Loucy (cell line): Measurements from ENCODE around the gene ARHGAP4.

Experiments used
- H2AFZ ChIP-seq: fragments of 200-600 bp; sonication (generic); 2 replicates; pipeline ENCODE4 v1.6.0; 2016; ENCODE audit warnings: antibody characterized with exemption, mild to moderate bottlenecking, low read length, moderate library complexity
- H3F3A ChIP-seq: fragments of 200-600 bp; 2 replicates; pipeline ENCODE4 v1.6.0; 2016; ENCODE audit warnings: antibody characterized with exemption, low read depth, mild to moderate bottlenecking
- H3K27me3 ChIP-seq: fragments of 200-600 bp; sonication (generic); 2 replicates; pipeline ENCODE4 v1.6.1; 2014; ENCODE audit warnings: low read length, mild to moderate bottlenecking; ENCODE audit not compliant: insufficient read depth, poor library complexity, severe bottlenecking
- H3K36me3 ChIP-seq: fragments of 200-600 bp; sonication (generic); 2 replicates; pipeline ENCODE4 v1.6.1; 2016; ENCODE audit warnings: low read length; ENCODE audit not compliant: insufficient read depth
- H3K4me1 ChIP-seq: fragments of 200-600 bp; sonication (generic); 2 replicates; pipeline ENCODE4 v1.5.1; 2014; ENCODE audit warnings: low read length, mild to moderate bottlenecking; ENCODE audit not compliant: insufficient read depth, poor library complexity, severe bottlenecking
- H3K4me2 ChIP-seq: fragments of 200-600 bp; sonication (generic); 2 replicates; pipeline ENCODE4 v1.6.0; 2014; ENCODE audit warnings: antibody characterized with exemption, low read length, low read depth, mild to moderate bottlenecking; ENCODE audit not compliant: poor library complexity, severe bottlenecking
- H3K4me3 ChIP-seq: fragments of 200-600 bp; sonication (generic); 2 replicates; pipeline ENCODE4 v1.5.1; 2014; ENCODE audit warnings: low read length, mild to moderate bottlenecking, mixed read lengths; ENCODE audit not compliant: poor library complexity, severe bottlenecking
- H3K79me2 ChIP-seq: fragments of 200-600 bp; sonication (generic); 2 replicates; pipeline ENCODE4 v1.6.1; 2014; ENCODE audit warnings: low read length; ENCODE audit not compliant: insufficient read depth
- H3K9ac ChIP-seq: fragments of 200-600 bp; sonication (generic); 2 replicates; pipeline ENCODE4 v1.6.0; 2014; ENCODE audit warnings: mild to moderate bottlenecking, low read depth, low read length, moderate library complexity; ENCODE audit not compliant: poor library complexity, severe bottlenecking
- H3K9me2 ChIP-seq: fragments of 200-600 bp; sonication (generic); replicated peaks from 2 replicates; pipeline ENCODE4 v1.6.1; 2016; ENCODE audit warnings: low read depth, low read length, mixed read lengths
- H3K9me3 ChIP-seq: fragments of 200-600 bp; sonication (generic); 2 replicates; pipeline ENCODE4 v1.6.1; 2014; ENCODE audit warnings: mild to moderate bottlenecking, antibody characterized with exemption, low read length, low read depth; ENCODE audit not compliant: insufficient read depth
- H4K20me1 ChIP-seq: fragments of 200-600 bp; sonication (generic); 2 replicates; pipeline ENCODE4 v1.6.0; 2014; ENCODE audit warnings: antibody characterized with exemption, low read length, mild to moderate bottlenecking; ENCODE audit not compliant: insufficient read depth, poor library complexity, severe bottlenecking
- EZH2phosphoT487 ChIP-seq: fragments of 200-600 bp; IDR thresholded peaks from 2 replicates; pipeline ENCODE4 v1.6.1; 2018; ENCODE audit warnings: antibody characterized with exemption, mild to moderate bottlenecking, moderate library complexity, borderline replicate concordance
- TF ChIP-seq, protein P1 (sequence below): fragments of 200-600 bp; sonication (generic); conservative IDR thresholded peaks from 2 replicates; pipeline ENCODE4 v1.5.1; 2014; ENCODE audit warnings: mild to moderate bottlenecking, antibody characterized with exemption, low read length

ARHGAP4 gene

GRCh38 chrX:153959649-153960048 is 33.6 kb upstream of the ARHGAP4 start:
- Histone ChIP-seq H2AFZ (no peak overlapping the region), H3K4me1 (no peaks in the 10 kb centered on the region), H3K27me3 (no peaks in the 10 kb centered on the region), H3K9me2 (no peaks in the 10 kb centered on the region), H4K20me1 (peaks cover 21% of the 10 kb centered on the region), H3K4me2 (no peak overlapping the region), H3F3A (no peaks in the 10 kb centered on the region), H3K9ac (no peak overlapping the region), H3K4me3 (no peak overlapping the region), H3K9me3 (no peaks in the 10 kb centered on the region), H3K79me2 (peaks cover 38% of the 10 kb centered on the region), H3K36me3 (peaks cover 100% of the 10 kb centered on the region; the same call in 1 of the 2 replicates)
- no peak for TF ChIP-seq EZH2phosphoT487
- TF ChIP-seq, protein P1, sequence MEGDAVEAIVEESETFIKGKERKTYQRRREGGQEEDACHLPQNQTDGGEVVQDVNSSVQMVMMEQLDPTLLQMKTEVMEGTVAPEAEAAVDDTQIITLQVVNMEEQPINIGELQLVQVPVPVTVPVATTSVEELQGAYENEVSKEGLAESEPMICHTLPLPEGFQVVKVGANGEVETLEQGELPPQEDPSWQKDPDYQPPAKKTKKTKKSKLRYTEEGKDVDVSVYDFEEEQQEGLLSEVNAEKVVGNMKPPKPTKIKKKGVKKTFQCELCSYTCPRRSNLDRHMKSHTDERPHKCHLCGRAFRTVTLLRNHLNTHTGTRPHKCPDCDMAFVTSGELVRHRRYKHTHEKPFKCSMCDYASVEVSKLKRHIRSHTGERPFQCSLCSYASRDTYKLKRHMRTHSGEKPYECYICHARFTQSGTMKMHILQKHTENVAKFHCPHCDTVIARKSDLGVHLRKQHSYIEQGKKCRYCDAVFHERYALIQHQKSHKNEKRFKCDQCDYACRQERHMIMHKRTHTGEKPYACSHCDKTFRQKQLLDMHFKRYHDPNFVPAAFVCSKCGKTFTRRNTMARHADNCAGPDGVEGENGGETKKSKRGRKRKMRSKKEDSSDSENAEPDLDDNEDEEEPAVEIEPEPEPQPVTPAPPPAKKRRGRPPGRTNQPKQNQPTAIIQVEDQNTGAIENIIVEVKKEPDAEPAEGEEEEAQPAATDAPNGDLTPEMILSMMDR: no peak

DNA sequence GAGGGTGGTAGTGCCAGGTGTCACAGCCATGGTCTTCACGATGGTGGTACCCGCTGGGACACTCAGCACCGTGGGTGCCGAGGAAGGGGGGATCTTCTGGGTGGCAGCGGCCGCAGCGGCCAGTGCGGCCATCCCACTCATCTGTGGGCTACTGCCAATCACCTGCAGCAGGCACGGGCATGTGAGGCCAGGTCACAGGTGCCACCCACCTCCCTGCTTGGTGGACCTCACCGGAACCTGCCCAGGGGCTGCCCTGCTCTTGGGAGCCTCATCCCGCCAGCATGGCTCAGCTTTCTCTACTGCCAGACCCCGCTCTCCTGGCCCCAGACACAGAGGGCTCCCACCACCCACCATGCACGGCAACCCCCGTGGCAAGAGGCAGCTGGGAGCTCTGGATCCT is 32.5 kb upstream of the ARHGAP4 start:
- TF ChIP-seq EZH2phosphoT487: no peak
- TF ChIP-seq, protein P1: no peak
- no peaks in the 10 kb centered on the region for H3K4me1 ChIP-seq
- peaks cover 27% of the 10 kb centered on the region for H3K79me2 ChIP-seq
- H3K27me3 ChIP-seq: no peaks in the 10 kb centered on the region
- H3K4me2 ChIP-seq: no peak overlapping the region
- no peaks in the 10 kb centered on the region for H3F3A ChIP-seq
- H4K20me1 ChIP-seq: peaks cover 14% of the 10 kb centered on the region
- H3K36me3 ChIP-seq: peaks cover 100% of the 10 kb centered on the region; the same call in 1 of the 2 replicates
- no peak overlapping the region for H3K4me3 ChIP-seq
- H3K9me2 ChIP-seq: no peaks in the 10 kb centered on the region
- no peak overlapping the region for H2AFZ ChIP-seq
- no peak overlapping the region for H3K9ac ChIP-seq
- no peaks in the 10 kb centered on the region for H3K9me3 ChIP-seq

DNA sequence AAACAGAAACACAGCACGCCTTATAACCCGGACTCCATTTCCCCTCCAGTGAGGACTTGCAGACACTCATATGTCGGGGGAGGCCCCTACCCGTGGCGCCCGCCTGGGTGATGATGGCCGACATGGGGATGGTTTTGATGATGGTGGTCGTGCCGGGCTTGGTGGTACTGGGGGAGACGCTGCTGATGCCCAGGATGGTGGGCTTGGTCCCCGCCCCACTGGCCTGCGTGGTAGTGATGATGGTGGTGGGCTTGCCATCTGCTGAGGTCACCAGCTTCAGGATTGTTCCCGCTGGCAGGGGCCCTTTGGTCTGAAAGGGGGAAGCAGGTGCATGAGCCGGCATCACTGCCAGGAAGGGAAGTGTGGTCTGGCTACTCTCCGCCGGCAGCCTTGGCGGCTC is 31.2 kb upstream of the ARHGAP4 start:
- Histone ChIP-seq H3F3A (no peaks in the 10 kb centered on the region), H3K9me3 (no peaks in the 10 kb centered on the region), H3K9ac (no peak overlapping the region), H3K36me3 (peaks cover 100% of the 10 kb centered on the region; the same call in 1 of the 2 replicates), H3K4me2 (no peak overlapping the region), H3K4me1 (no peaks in the 10 kb centered on the region), H3K4me3 (no peak overlapping the region), H3K79me2 (peaks cover 13% of the 10 kb centered on the region; the same call in 1 of the 2 replicates), H2AFZ (no peak overlapping the region), H4K20me1 (peaks cover 9% of the 10 kb centered on the region), H3K27me3 (no peaks in the 10 kb centered on the region), H3K9me2 (no peaks in the 10 kb centered on the region)
- no peak for TF ChIP-seq EZH2phosphoT487
- TF ChIP-seq, protein P1: no peak
